ENCODE results near the gene GPR162.
A peak's percentile ranks its signal among the peaks of the same experiment; 100 is the strongest.

GPR162 gene

GRCh38 chr12:6823182-6824084, 1.8 kb downstream of the GPR162 start:
- DNase-seq, result no peak

- no peak for DNase-seq
Observed at GRCh38 chr12:6824085-6824775, 2.6 kb downstream of the GPR162 start.

DNA sequence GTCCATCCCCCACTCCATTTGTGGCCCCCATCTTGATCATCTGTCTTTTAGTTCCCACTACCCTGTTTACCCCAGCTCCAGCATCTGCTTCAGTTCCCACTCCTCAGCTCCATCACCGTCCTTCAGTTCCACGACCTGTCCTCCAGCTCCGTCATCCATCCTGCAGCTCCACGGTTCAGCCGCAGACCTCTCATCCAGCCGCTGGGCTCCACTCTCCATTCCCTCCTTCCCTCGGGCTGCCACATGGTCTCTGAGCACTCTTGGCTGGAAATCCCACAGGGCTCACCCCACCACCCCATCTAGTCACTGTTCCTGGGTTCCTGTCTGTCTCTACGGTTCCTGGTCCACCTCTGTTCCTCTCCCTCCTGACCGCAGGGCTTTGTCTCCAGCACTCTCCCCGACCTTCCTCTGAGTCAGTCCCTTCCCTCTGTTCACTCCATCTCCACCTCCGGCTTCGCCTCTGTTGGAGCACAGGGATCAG, 3.3 kb downstream of the GPR162 start:
- DNase-seq, result no peak

- peak; percentile 65 for DNase-seq
Observed at GRCh38 chr12:6825398-6826124, 3.9 kb downstream of the GPR162 start.

GRCh38 chr12:6826125-6826733, 4.6 kb downstream of the GPR162 start:
- DNase-seq, result no peak

- no peak for DNase-seq
Observed at GRCh38 chr12:6826734-6827436, 5.3 kb downstream of the GPR162 start.

DNA sequence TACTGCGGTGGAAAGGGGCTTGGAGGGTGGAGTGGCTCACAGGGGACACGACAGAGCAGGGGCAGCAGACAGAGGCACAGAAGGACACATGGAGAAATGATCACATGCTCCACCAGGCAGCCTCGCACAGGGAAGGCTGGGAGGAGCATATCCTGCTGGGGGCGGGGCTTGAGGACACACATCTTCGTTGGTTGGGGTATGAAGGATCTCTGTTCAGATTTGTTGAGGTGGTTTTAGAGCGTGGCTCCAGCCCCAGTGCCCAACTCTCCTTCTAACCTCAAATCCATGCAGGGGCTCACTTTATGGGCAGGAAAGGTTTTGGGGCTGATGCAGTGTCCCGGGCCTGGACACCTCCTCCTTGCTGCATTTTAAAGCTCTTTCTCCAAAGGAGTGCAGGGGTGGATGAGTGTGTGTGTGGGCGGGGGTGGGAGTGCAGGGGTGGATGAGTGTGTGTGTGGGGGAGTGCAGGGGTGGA, 5.9 kb downstream of the GPR162 start:
- DNase-seq, result peak; percentile 78

GRCh38 chr12:6827982-6828780, 6.6 kb downstream of the GPR162 start, which contains the start of gene P3H3:
Gene P3H3, plus strand, starts transcription at chr12:6828407. Its CDS starts 34 bp downstream, at chr12:6828441.
- no peak for DNase-seq

DNA sequence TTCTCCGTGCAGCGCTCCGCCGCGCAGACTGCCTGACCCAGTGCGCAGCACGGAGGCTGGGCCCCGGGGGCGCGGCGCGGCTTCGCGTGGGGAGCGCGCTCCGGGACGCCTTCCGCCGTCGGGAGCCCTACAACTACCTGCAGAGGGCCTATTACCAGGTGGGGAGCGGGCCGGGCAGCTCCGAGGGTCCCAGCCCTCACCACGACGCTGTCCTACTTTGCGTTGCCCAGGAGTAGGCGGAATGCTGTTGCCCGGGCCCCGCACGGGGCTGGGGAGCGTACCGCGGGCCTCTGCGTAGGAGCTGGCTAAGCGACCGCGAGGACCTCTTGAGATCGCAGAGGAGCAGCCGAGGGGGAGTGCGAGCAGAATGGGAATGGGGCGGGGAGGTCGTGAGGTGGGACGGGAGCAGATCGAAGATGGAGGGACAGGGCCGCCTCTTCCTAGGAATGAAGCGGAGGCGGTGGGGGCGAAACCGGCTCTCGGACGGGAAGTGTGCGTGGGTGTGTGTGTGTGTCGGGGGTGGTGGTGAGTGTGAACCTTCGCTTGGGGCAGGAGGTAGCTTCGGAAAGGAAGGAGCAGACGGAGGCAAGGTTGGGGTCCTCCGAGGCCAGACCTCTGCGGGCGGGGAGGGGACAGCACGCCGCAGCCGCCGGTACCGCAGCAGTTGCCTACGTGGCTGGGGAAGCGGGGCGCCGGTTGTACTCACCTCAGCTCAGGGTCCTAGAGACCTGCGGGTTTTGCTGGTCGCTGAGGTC, 7.3 kb downstream of the GPR162 start:
- peak; percentile 17 for DNase-seq

DNA sequence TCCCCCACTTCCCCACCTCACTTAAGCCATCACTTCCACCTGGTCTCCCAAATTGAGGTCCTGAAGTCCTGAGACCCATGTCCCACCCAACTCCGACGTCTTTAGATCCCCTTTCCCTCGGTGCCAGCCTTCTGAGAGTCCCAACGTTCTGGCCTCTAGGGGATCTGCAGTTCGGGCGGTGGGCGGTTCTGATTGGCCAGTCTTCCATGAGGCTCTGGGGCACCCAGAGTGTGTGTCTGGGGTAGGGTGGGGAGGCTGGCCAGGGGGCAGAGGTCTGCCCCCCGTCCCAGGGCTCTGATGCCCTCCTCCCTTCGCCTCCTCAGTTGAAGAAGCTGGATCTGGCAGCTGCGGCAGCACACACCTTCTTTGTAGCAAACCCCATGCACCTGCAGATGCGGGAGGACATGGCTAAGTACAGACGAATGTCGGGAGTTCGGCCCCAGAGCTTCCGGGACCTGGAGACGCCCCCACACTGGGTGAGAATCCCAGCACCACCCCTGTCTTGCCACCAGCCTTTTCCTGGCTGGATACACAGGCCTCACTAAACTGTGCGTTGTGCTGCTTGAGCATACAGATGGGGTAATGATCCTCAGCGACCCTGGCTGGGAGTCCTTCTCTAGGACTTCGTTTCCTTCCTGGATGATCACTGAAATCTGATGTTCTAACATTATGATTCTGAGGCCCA, 8.1 kb downstream of the GPR162 start:
- DNase-seq, result no peak

DNA sequence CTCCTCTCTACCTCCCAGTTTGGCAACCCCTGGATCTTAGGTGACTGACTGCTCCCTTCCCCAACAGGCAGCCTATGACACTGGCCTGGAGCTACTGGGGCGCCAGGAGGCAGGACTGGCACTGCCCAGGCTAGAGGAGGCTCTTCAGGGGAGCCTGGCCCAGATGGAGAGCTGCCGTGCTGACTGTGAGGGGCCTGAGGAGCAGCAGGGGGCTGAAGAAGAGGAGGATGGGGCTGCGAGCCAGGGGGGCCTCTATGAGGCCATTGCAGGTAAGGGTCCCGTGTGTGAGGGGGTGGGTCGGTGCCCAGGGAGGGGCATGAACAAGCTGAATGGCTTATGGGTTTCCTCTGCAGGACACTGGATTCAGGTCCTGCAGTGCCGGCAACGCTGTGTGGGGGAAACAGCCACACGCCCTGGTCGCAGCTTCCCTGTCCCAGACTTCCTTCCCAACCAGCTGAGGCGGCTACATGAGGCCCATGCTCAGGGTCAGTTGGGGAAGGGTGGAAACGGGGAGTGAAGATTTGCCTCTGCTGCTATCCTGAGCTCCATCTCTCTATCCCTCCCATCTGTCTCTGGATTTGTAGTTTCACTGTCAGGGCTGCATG, 8.8 kb downstream of the GPR162 start:
- no peak for DNase-seq

DNA sequence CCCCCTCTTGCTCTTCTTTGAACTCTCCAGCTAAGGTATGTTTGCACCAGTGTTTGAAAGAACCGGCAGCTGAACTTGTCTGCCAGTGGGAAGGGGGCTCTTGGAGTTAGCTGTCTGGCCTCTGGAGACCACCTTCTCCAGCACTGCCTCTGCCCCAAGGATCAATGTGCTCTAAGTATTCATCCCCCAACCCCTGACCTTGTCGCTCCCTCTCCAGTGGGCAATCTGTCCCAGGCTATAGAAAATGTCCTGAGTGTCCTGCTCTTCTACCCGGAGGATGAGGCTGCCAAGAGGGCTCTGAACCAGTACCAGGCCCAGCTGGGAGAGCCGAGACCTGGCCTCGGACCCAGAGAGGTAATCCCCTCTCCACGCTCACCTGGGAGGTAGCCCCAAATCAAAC, 9.4 kb downstream of the GPR162 start:
- no peak for DNase-seq

DNA sequence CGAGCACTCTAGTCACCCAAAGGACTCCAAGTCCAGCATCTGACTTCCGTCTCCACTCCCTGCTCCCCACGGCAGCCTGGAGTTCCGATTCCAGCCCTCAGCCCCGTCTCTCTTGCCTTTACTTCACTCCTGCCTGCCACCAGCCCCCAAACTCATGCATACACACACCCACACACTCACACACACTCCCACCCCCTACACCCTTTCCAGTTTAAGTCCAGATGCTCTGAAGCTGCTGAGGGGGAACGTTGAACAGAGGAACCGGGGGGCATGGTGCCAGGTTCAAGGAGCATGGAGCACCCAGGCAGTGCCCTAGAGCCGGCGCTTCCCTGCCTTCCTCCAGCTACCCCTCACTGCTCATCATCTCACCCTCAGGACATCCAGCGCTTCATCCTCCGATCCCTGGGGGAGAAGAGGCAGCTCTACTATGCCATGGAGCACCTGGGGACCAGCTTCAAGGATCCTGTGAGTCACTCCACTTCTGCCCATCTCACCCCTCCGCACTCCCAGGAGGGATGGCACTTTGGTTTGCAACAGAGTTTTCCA, 9.9 kb downstream of the GPR162 start:
- no peak for DNase-seq

DNA sequence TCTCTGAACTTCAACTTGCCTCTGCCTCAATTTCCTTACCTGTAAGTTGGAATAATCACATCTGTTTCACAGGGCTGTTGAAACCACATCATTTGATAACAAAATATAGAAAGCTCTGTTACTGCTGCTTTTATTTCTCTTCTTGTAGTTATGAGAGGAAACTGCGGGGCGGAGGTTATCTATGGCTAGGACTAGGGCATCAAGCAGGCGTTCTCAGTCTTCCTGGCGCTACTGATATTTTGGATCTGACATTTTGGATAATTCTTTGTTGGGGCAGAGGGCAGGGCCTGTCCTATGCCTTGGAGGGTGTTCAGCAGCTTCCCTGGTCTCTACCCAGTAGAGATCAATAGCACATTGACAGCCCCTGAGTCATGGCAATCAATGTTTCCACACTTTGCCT, 10.5 kb downstream of the GPR162 start:
- no peak for DNase-seq

DNA sequence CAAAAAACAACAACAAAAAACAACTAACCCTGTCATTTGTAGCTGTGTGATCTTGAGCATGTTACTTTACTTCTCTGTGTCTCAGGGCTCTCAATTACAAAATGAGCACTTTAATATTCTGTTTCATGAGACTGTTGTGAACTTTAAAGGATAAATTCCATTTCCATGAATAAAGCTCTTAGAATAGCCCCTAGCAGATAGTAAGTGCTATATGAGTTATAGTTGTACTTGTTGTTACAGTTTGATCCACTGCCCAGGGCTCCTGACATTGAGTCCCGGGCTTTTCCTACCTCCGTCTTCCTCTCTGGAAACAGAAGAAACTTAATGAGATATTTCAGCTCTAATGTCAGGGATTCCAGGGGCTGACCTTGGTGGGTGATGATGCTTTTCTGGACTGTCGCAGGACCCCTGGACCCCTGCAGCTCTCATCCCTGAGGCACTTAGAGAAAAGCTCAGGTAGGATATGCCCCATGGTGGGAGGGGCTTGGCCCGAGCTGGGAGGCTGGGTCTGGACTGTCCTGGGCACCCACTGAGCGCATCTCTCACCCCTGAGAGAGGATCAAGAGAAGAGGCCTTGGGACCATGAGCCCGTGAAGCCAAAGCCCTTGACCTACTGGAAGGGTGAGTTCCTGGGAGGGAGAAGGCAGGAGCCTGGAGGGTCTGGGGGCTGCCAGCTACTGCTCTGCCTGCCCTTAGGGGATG, 11.7 kb downstream of the GPR162 start:
- DNase-seq, result no peak

- no peak for DNase-seq
Observed at GRCh38 chr12:6834254-6834653, 12.6 kb downstream of the GPR162 start.

- DNase-seq, result no peak
Observed at GRCh38 chr12:6834873-6835272, 13.3 kb downstream of the GPR162 start.

GRCh38 chr12:6836851-6837250, 15.2 kb downstream of the GPR162 start:
- DNase-seq, result no peak

Data from NCI-H774 (cell line).